HG03108 (cell line): Measurements from ENCODE around the gene SLC12A5.
A peak's percentile ranks its signal among the peaks of the same experiment; 100 is the strongest.

Experiments used
- ATAC-seq: cut with Tn5 transposase; IDR thresholded peaks from one replicate; pipeline ENCODE4 v1.9.1; 2021; ENCODE audit warnings: moderate library complexity; ENCODE audit not compliant: unreplicated experiment

SLC12A5 gene

DNA sequence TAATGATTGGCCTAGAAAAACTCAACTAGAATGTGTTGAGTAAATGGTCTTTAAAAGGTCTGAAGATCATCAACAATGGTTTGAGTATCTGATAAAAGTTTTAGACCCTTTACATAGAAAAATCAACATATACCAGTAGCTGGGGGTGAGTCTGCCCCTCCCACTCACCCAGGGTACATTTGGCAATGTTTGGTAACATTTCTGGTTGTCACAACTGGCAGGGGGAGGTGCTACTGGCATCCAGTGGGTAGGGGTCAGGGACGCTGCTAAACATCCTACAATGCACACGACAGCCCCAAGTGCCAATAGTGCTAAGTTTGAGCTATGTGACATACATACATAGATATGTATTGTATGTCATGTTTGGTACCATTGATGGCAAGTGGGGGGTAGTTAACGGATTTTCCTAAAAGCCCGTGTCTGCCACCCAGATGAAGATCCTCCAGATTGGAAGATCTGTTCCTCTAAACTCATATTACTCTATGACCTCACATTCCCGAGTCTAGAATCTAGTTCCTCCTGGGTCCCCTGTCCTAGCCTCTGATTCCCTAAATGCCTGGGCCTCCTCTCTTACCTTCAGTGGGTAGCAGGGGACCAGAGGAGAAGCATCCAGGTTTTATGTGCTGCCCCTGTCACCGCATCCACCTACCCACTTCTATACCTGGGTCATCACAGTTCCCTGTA, 22.9 kb upstream of the SLC12A5 start:
- ATAC-seq = no peak

GRCh38 chr20:46006964-46007363, 22.1 kb upstream of the SLC12A5 start:
- no peak for ATAC-seq

- no peak for ATAC-seq
Observed at GRCh38 chr20:46007671-46008070, 21.3 kb upstream of the SLC12A5 start.

- no peak for ATAC-seq
Observed at GRCh38 chr20:46009816-46010215, 19.2 kb upstream of the SLC12A5 start.

DNA sequence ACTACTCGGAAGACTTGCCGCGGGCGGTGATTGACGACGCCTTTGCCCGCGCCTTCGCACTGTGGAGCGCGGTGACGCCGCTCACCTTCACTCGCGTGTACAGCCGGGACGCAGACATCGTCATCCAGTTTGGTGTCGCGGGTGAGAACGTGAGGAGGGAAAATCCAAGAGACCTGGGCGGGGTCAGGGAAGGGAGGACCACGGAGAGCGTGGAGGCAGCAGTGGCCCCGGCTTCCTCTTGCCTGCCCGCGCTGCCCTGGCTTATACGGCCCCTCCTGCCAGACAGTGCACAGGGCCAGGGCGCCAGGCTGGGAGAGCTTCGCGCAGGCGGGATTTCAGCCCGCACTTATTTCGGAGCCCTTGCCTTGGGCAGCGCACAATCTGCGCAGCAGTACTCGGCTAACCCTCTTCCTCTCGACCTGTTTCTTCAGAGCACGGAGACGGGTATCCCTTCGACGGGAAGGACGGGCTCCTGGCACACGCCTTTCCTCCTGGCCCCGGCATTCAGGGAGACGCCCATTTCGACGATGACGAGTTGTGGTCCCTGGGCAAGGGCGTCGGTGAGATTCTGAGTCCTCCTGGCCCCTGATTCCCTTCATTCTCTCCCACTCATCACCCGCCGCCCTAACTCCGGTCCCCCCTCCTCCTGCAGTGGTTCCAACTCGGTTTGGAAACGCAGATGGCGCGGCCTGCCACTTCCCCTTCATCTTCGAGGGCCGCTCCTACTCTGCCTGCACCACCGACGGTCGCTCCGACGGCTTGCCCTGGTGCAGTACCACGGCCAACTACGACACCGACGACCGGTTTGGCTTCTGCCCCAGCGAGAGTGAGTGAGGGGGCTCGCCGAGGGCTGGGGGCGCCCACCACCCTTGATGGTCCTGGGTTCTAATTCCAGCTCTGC, 18.3 kb upstream of the SLC12A5 start:
- no peak for ATAC-seq

DNA sequence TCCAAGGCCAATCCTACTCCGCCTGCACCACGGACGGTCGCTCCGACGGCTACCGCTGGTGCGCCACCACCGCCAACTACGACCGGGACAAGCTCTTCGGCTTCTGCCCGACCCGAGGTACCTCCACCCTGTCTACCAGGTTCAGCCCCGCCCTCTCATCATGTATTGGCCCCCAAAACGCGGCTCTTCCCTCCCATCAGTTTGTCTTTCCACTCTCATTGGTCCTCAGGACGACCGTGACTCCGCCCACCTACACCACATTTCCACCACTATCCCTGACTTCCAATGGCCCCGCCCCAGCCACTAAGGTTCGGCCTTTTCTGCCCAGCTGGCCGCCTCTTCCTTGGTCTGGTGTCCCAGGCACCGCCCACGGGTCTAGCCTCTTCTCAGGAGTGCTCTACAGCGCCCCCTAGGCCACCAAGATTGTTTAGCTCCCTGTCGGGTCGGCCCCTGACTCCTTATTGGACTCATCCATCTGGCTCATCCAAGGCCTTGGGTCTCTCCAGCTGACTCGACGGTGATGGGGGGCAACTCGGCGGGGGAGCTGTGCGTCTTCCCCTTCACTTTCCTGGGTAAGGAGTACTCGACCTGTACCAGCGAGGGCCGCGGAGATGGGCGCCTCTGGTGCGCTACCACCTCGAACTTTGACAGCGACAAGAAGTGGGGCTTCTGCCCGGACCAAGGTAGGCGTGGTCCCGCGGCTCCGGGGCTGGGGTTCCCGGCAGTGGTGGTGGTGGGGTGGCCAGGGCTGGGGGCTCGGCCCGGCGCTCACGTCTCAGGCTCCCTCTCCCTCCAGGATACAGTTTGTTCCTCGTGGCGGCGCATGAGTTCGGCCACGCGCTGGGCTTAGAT, 17.2 kb upstream of the SLC12A5 start:
- ATAC-seq = no peak

GRCh38 chr20:46012921-46013320, 16.1 kb upstream of the SLC12A5 start:
- no peak for ATAC-seq

DNA sequence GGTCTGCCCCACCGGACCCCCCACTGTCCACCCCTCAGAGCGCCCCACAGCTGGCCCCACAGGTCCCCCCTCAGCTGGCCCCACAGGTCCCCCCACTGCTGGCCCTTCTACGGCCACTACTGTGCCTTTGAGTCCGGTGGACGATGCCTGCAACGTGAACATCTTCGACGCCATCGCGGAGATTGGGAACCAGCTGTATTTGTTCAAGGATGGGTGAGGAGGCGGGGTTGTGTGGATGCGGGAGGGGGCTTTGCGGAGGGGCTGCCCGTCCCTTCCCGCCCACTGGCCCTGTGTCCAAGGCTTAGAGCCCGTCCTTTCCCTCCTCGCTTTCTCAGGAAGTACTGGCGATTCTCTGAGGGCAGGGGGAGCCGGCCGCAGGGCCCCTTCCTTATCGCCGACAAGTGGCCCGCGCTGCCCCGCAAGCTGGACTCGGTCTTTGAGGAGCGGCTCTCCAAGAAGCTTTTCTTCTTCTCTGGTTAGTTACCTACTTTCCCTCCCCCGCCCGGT, 15.6 kb upstream of the SLC12A5 start:
- no peak for ATAC-seq

GRCh38 chr20:46013829-46014516, 15.0 kb upstream of the SLC12A5 start:
- peak; percentile 71 for ATAC-seq

DNA sequence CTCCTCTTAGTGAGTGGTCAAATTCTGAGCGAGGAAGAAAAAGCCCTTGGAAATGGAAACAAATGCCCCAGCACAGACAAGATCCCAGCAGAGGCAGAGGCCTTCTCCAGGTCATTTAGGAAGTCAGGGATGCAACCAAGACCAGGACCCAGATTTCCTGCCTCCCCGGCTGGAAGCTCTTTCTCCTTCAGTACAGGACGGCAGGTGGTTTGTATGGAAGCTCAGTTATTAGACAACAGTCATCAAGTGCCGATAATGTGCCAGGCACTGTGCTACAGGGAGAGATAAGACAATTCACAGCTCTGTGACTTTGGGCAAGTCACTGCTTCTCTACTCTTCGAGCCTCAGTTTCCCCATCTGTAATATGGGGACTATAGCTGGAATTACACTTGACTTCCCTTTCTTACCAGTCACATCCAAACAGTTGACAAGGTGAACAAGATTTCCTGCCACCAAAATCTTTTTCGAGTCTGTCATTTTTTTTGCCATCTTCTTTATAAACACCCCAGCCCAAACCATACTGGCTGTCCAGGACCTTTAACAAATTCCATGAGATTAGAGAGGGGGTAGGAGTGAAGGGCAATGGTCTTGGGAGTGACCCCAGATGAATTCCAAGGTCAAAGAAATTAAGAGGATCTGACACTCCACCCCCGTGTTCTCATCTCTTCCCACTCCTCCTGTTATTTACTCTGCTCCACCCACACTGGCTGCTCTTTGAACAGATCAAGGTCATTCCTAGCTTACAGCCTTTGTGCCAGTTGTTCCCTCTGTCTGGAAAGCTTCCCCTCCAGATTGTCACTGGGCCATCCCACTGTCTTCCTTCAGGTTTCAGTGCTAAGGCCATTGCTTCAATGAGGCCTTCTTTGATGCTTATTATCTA, 14.3 kb upstream of the SLC12A5 start:
- no peak for ATAC-seq

- no peak for ATAC-seq
Observed at GRCh38 chr20:46017272-46017671, 11.7 kb upstream of the SLC12A5 start.

- ATAC-seq = no peak
Observed at GRCh38 chr20:46018112-46018511, 10.9 kb upstream of the SLC12A5 start.

- ATAC-seq = no peak
Observed at GRCh38 chr20:46018611-46019010, 10.4 kb upstream of the SLC12A5 start.

GRCh38 chr20:46020555-46020954, 8.5 kb upstream of the SLC12A5 start:
- no peak for ATAC-seq

- no peak for ATAC-seq
Observed at GRCh38 chr20:46021361-46022359, 7.4 kb upstream of the SLC12A5 start.

- no peak for ATAC-seq
Observed at GRCh38 chr20:46022411-46023147, 6.4 kb upstream of the SLC12A5 start.

DNA sequence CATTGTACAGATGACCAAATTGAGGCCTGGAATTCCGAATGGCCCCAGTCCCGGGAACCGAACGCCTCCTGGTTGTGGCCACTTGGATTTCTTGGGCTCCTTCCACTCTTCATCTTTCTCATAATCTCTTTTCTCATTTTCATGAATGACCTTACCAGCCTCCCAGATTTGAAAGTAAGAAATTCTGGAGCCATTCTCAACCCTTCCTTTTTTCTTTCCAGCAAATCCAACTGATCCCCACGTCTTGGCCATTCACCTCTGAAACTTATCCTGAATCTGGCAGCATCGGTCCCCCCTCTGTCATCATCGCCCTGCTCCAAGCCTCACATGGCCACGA, 5.9 kb upstream of the SLC12A5 start:
- ATAC-seq = no peak

GRCh38 chr20:46023999-46024398, 5.0 kb upstream of the SLC12A5 start:
- no peak for ATAC-seq
